RWPE2 (cell line): Measurements from ENCODE around the gene LRCH1.

Experiments
- ATAC-seq: fragments of 200-7000 bp; cut with Tn5 transposase; 3 replicates; pipeline ENCODE4 v1.9.1; 2021; ENCODE audit warnings: low read depth
- DNase-seq: peaks from one replicate; pipeline ENCODE4 v3.0.0-alpha.2; 2020; ENCODE audit warnings: low spot score
- H3K27ac ChIP-seq: fragments of 450-650 bp; 2 replicates; pipeline ENCODE4 v1.5.1; 2017; ENCODE audit warnings: mild to moderate bottlenecking; ENCODE audit not compliant: poor library complexity, severe bottlenecking
- H3K27me3 ChIP-seq: fragments of 250-450 bp; sonication (Bioruptor Pico); 2 replicates; pipeline ENCODE4 v1.5.1; 2021; ENCODE audit warnings: mild to moderate bottlenecking, moderate library complexity; ENCODE audit not compliant: insufficient read depth, poor library complexity, severe bottlenecking
- H3K36me3 ChIP-seq: fragments of 250-450 bp; sonication (Bioruptor Pico); 2 replicates; pipeline ENCODE4 v1.5.1; 2020; ENCODE audit warnings: low read depth, mild to moderate bottlenecking, moderate library complexity
- H3K4me1 ChIP-seq: fragments of 250-450 bp; sonication (Bioruptor Pico); 2 replicates; pipeline ENCODE4 v1.5.1; 2021; ENCODE audit warnings: mild to moderate bottlenecking, moderate library complexity; ENCODE audit not compliant: insufficient read depth, poor library complexity, severe bottlenecking
- H3K4me3 ChIP-seq: fragments of 250-450 bp; sonication (Bioruptor Pico); 2 replicates; pipeline ENCODE4 v1.5.1; 2021; ENCODE audit warnings: mild to moderate bottlenecking, moderate library complexity; ENCODE audit not compliant: severe bottlenecking
- H3K9me3 ChIP-seq: fragments of 250-450 bp; sonication (Bioruptor Pico); 2 replicates; pipeline ENCODE4 v1.5.1; 2021; ENCODE audit warnings: mild to moderate bottlenecking, moderate library complexity; ENCODE audit not compliant: severe bottlenecking
- TF ChIP-seq, protein P1 (sequence below): fragments of 450-650 bp; IDR thresholded peaks from one replicate; pipeline ENCODE4 v1.5.1; 2017; ENCODE audit warnings: mild to moderate bottlenecking, moderate library complexity; ENCODE audit not compliant: poor library complexity, severe bottlenecking

LRCH1 gene

DNA sequence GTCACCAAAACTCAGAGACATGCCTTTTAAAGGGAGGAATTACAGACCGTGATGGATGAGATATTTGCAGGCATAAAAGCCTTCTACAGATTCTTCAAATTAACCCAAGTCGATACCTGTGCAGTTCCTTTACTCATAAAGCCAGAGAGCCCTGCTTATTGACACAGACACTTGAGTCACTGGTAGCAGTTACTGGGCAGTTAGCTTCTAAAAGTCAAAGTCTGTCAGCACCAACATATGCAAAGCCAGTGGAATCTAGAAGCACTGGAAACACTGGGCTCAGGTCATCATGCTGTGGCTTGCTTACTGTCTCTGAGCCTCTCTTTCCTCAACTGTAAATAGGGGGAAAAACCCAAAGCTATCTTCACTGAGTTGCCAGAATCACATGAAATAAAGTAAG lies 25.7 kb upstream of the LRCH1 start:
- no peak overlapping the region for H3K4me3 ChIP-seq
- H3K36me3 ChIP-seq: no peaks in the 10 kb centered on the region
- DNase-seq: no peak
- peaks cover 12% of the 10 kb centered on the region for H3K27me3 ChIP-seq
- H3K27ac ChIP-seq: no peak overlapping the region
- no peak for ATAC-seq
- TF ChIP-seq, protein P1, sequence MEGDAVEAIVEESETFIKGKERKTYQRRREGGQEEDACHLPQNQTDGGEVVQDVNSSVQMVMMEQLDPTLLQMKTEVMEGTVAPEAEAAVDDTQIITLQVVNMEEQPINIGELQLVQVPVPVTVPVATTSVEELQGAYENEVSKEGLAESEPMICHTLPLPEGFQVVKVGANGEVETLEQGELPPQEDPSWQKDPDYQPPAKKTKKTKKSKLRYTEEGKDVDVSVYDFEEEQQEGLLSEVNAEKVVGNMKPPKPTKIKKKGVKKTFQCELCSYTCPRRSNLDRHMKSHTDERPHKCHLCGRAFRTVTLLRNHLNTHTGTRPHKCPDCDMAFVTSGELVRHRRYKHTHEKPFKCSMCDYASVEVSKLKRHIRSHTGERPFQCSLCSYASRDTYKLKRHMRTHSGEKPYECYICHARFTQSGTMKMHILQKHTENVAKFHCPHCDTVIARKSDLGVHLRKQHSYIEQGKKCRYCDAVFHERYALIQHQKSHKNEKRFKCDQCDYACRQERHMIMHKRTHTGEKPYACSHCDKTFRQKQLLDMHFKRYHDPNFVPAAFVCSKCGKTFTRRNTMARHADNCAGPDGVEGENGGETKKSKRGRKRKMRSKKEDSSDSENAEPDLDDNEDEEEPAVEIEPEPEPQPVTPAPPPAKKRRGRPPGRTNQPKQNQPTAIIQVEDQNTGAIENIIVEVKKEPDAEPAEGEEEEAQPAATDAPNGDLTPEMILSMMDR: no peak
- no peaks in the 10 kb centered on the region for H3K9me3 ChIP-seq
- no peaks in the 10 kb centered on the region for H3K4me1 ChIP-seq

DNA sequence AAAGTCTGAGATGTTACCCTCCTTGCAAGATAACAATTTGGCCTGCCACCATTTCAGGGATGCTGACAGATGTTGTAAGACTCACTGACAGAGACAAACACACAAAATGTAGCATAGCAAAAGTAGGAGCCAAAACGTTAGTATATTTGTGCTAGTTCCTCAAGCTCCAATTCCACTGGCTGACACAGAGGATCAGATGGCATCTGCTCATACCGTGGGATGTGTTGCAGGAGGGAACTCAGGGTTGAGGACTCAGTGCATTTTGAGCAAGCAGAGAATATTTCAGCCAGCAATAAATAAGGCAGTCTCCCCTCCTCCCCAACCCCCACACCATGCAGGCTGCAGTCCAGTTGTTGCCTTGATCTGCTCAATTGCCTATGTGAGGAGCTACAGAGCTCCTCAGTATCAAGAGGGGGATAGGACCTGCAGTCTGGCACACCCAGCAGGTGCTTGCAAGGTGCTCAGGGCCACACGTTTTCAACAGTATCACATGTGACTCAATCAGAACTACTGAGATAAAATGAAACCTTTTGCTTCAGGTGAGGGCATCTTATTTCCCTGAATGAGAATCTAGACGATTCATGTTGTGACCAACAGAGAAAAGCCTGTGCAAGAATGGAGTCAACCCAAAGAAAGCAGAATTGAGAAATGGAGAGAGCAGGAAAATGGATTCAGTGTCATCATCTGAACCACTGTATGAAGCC lies 23.6 kb upstream of the LRCH1 start:
- Histone ChIP-seq H3K27me3 (no peaks in the 10 kb centered on the region), H3K36me3 (no peaks in the 10 kb centered on the region), H3K4me1 (no peaks in the 10 kb centered on the region), H3K27ac (no peak overlapping the region), H3K4me3 (no peak overlapping the region), H3K9me3 (no peaks in the 10 kb centered on the region)
- ATAC-seq (no peak), DNase-seq (no peak)
- TF ChIP-seq, protein P1: no peak

DNA sequence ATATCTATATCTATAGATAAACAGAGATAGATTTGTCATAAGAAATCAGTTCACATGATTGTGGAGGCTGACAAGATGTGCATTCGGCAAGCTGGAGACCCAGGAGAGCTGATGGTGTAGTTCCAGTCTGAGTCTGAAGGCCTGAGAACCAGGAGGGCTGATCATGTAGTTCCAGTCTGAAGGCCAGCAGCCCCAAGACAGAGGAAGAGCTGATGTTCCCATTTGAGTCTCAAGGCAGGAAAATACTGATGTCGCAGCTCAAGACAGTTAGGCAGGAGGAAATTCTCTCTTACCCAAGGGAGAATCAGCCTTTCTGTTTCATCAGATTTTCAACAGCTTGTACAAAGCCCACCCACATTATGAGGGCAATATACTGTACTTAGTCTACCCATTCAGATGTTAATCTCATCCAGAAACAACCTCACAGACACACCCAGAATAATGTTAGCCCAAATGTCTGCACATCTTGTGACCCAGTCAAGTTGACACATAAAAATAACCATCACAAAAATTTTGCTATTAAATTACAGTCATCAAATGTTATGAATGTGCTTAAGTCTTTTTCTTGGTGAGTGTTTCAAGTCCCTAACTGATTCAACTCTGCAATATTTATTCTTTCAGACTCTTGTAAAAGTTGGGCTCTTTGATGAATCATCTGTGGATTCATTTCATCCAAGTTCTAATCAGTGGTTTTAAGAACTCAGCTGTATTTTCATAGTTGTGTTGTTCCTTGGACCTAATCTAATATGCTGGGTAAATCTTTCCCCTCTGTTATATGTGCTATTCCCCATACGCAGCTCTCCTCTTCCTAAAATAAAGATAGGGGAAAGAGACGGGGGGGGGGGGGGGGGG lies 22.7 kb upstream of the LRCH1 start:
- ATAC-seq (no peak), DNase-seq (no peak)
- no peaks in the 10 kb centered on the region for H3K4me1 ChIP-seq
- TF ChIP-seq, protein P1: no peak
- H3K27me3 ChIP-seq: no peaks in the 10 kb centered on the region
- H3K36me3 ChIP-seq: no peaks in the 10 kb centered on the region
- H3K4me3 ChIP-seq: no peak overlapping the region
- H3K9me3 ChIP-seq: no peaks in the 10 kb centered on the region
- no peak overlapping the region for H3K27ac ChIP-seq

DNA sequence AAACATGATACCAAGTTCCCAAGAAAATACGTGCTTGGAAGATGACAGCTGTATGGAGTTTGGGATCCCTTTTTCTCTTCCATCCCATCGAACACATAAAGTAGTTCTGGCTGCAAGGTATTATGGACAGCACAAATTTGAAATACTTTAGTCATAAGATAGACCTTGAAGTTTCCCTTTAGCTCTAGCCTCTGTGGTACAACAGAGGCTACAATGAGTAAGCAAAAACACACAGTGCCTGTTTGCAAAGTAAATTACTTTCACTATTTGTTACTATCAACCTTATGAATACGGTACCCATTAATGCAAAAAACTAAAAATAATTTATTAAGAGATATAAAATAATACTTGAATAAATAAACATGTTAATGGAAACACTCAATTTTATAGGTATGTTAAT lies 21.0 kb upstream of the LRCH1 start:
- H3K36me3 ChIP-seq: no peaks in the 10 kb centered on the region
- ATAC-seq (no peak), DNase-seq (no peak)
- no peaks in the 10 kb centered on the region for H3K27me3 ChIP-seq
- TF ChIP-seq, protein P1: no peak
- H3K9me3 ChIP-seq: no peaks in the 10 kb centered on the region
- H3K4me1 ChIP-seq: no peaks in the 10 kb centered on the region
- H3K4me3 ChIP-seq: no peak overlapping the region
- no peak overlapping the region for H3K27ac ChIP-seq
